NCI-H774 (cell line): Measurements from ENCODE around the gene CLMN.

Source experiments
- DNase-seq: peaks from one replicate; lab custom pipeline; 2025; lab: John Stamatoyannopoulos, UW

CLMN gene

DNA sequence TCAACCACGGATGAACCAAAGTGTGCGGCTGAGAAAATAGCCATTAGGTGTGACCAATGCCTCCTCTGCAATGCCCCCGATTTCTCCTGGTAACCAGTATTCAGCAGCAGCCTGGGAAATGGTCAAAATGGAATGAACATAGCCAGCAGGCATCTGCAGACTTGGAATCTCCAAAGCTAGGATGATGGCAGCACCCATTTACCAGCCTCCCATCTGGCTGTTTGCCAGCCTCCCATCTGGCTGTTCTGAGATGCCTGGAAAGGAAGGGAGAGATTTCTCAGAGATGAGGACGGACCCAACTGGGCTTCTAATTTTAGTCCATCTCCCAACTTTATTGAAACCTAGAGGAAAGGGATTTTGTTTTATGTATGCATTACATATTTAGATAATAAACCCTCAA is 16.2 kb downstream of the CLMN start:
- no peak for DNase-seq

- no peak for DNase-seq
These were observed 16.8 kb downstream of the CLMN start for GRCh38 chr14:95302667-95303506.

- DNase-seq = no peak
These were observed 18.1 kb downstream of the CLMN start for GRCh38 chr14:95301527-95302187.

DNA sequence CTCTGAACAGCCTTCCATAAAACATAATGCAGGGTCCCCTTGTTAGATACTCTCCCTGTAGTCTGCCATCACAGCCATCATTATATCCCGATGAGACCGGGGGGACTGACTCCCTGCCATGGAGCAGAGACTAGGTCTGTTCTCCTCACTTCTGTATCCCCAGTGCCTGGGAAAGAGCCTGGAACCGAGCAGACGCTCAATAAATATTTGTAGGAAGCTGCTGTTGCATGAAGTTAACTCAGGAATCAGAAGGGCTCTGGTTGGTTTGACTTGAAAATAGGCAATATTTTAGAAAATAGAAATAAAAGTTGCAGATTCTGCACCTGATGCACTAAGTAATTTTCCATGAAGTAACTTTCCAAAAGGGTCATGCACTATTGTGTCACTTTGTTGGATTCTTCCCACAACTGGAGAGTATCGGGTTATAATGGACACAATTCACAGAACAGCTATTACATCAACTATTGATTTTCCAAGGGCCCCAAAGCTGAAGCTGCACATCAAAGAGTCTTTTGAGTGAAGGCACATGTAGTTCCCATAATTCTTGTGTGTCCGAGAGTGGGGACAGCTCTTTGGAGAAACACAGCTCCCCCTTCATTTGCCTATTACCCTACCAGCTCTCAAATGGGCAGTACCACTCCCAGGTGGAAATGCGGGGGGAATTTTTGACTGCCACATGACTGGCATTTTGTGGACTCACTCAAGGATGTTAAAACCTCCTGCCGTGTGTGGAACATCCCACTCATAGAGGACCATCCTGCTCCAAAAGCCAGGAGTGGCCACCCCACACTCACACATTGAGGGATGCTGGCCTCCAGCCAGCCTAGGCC is 18.8 kb downstream of the CLMN start:
- DNase-seq = no peak

DNA sequence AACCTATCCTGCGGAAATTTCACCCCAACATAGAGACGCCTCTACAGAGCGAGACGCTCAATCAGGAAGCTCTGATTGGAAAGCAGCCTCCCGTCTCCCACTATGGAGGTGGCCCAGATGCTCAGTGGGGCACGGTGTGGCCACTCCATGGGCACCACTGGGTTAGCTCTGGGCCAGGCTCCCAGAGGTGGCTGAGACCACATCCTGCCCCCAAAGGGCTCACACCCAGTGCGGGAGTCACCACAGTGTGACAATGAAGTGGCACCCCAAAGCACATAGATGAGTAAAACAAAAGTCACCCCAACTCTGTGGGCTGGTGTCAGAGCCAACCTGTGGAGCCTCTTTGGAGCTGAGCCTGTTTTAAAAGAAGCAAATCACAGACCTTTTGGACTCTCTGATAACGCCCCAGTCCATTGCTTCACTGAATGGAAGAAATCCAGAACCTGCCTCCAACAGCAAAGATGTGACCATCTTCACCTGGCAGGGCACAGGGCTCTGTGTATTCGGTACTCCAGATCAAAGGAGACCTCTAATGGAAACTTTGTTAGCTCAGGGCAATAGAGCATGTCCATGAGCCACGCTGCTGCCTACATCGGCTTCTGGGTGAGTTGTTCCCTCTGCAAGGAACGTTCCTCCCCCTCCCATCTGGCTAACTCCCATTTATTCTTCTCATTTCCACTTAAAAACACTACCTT is 19.6 kb downstream of the CLMN start:
- no peak for DNase-seq

- DNase-seq = peak; percentile 71
These were observed 20.4 kb downstream of the CLMN start for GRCh38 chr14:95299271-95299670.

DNA sequence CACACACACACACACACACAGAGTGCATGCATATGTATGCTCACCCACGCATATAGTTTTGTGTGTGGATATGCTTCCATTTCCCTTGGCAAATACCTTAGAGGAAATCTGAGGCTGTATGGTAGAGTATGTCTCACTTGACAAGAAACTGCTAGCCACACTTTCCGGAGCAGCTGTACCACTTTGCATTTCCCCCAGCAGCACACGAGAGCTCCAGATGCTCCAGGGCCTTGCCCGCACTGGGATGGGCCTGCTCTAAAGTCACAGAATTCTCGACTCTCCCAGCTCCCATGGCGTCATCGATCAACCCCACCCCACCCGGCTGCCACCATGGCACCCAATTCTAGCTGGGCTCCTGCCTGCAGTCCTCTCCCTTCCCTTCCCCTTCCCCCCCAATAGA is 21.9 kb downstream of the CLMN start:
- DNase-seq = no peak

DNA sequence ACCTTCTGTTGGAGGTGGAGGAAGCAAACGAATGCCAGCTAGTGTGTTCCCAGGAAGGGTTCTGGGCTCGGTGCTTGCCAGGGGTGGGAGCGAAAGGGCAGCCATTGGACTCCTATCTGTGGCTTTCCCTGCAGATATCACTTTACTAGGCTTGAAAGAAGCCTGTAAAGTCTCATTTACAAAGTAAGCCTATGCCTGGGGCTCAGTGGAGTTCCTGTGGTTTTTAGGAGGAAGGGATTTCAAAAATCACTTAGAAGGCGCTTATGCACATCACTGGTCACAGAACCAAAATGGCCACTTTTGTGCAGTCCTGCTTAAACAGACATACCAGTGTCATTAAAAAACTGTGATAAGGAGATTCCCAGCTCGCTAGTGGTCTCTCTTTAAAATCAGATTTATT is 22.7 kb downstream of the CLMN start:
- no peak for DNase-seq

GRCh38 chr14:95295600-95296376 is 23.9 kb downstream of the CLMN start:
- DNase-seq = no peak

DNA sequence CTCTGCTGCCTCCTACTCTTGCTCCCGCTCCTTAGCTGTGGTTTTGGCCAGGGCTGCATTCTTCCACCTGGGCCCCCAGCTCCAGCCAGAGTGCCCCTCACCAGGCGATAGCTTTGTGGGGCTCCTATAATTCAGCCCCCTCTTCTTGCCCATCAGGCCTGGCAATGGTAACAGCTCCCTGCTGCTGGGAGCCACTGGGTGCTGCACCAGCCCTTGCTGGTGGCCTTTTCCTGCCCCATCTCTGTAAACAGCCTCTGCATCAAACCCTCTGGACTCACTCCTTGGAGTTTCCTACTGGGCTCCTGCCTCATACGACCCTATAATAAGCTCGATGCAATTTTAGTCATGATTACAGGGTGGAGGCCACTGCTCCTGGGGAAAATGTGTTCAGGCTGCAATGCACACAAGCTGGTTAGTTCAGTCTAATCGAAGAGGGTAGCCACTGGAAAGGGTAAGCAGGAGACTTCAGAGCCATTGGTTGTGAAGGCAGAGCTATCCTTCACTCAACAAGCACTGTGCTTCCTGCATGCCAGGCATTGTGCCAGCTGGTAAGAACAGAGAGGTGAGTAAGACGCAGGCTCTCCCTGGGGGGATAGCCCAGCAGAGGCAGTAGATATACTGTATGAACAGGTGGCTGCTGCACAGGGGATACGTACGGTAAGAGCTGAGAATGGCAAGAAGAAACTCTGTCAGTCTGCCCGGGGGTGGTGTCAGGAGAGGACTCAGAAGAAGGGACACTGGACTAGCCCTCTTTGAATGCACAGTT is 24.7 kb downstream of the CLMN start:
- peak; percentile 46 for DNase-seq

DNA sequence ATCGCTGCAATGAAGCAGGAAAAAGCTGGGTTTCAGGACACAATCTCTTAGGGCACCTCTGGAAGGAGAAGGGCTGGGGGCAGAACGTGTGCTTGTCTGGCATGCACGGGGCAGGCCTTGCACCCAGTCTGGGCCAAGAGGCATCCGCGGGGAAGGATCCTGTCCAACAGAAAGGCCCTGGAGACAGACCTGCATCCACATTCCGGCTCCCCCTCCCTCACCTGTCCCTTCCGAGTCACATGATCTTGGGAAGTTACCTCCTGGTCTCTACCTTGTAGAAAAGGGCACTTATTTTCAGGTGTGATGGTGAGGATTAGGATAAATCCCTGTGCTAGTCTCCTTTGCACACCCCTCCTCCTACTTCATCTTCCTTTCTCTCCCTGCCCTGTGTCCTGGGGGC is 25.4 kb downstream of the CLMN start:
- DNase-seq = no peak

- no peak for DNase-seq
These were observed 26.3 kb downstream of the CLMN start for GRCh38 chr14:95293449-95293848.

- no peak for DNase-seq
These were observed 26.9 kb downstream of the CLMN start for GRCh38 chr14:95292660-95293425.

- DNase-seq = peak; percentile 79
These were observed 27.7 kb downstream of the CLMN start for GRCh38 chr14:95291859-95292542.

DNA sequence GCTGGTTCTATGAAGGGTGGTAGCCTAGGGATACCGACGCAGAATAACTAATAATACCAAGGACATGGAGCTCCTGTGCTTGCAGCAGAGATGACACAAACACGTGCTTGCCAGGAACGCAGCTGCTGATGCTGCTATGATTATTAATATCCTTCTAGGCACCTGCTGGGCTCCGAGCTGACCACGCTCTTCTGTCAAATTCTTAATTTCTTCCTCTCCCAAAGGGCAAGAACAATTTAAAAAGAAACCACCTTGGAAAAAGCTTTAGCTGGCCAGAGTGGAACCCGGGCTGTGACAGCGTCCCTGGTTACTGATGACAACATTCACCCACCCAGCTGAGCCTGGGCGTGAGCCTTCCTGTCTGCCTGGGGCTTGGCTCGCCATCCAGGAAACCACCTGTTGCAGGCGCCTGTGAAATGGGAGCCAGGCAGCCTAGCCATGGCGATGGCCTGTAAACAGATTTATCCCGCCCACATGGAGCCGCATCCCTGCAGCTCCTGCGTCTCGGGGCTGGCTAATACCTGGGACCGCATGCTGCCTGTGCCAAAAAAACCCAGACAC is 28.8 kb downstream of the CLMN start:
- peak; percentile 83 for DNase-seq

GRCh38 chr14:95290021-95290420 is 29.7 kb downstream of the CLMN start:
- DNase-seq = no peak

- no peak for DNase-seq
These were observed 30.2 kb downstream of the CLMN start for GRCh38 chr14:95289323-95290010.

GRCh38 chr14:95288672-95289322 is 30.9 kb downstream of the CLMN start:
- DNase-seq = no peak
